Measurements from ENCODE around the gene HAX1. TPM values are rescaled to one million over a fixed set of nuclear protein-coding genes. Genes with fewer than 3 reads are reported as not detected.
A peak's percentile ranks its signal among the peaks of the same experiment; 100 is the strongest.
"Not testable (repeated sequence)": the region's sequence is repeated elsewhere in the genome, so short reads cannot be mapped to it uniquely, and the experiment has no call there.

The HAX1 gene
- 100 to 1,000 TPM in 3 of 4 donors, 10 to 100 TPM in 1; 63.2 to 131 (median 119) TPM for polyA plus RNA-seq
- long read RNA-seq, donor 1: 0 reads
- long read RNA-seq, donor 2, transcript HAX1-201 (7 exons, 1,227 nt): major isoform, 8 of 8 reads
- long read RNA-seq, donor 2, partial matches to known transcripts: 0 of 8 reads
- long read RNA-seq, donor 2, other reads (novel, unspliced or antisense): 0 of 8 reads
- long read RNA-seq, donor 3, transcript HAX1-201 (7 exons, 1,227 nt): major isoform, 11 of 24 reads
- long read RNA-seq, donor 3, partial matches to known transcripts: 12 of 24 reads
- long read RNA-seq, donor 3, other reads (novel, unspliced or antisense): 0 of 24 reads
- long read RNA-seq, donor 4, partial matches to known transcripts: 0 of 1 reads
- long read RNA-seq, donor 4, other reads (novel, unspliced or antisense): 0 of 1 reads
- long read RNA-seq, donor 5, transcript HAX1-201 (7 exons, 1,227 nt): major isoform, 5 of 6 reads
- long read RNA-seq, donor 5, partial matches to known transcripts: 0 of 6 reads
- long read RNA-seq, donor 5, other reads (novel, unspliced or antisense): 0 of 6 reads
- long read RNA-seq, donor 6, transcript HAX1-201 (7 exons, 1,227 nt): major isoform, 21 of 21 reads
- long read RNA-seq, donor 6, partial matches to known transcripts: 0 of 21 reads
- long read RNA-seq, donor 6, other reads (novel, unspliced or antisense): 0 of 21 reads
- long read RNA-seq, donor 7: 0 reads
- long read RNA-seq, donor 8, partial matches to known transcripts: 0 of 4 reads
- long read RNA-seq, donor 8, other reads (novel, unspliced or antisense): 0 of 4 reads
- long read RNA-seq, donor 9, partial matches to known transcripts: 0 of 2 reads
- long read RNA-seq, donor 9, other reads (novel, unspliced or antisense): 0 of 2 reads
- long read RNA-seq, donor 10, transcript HAX1-201 (7 exons, 1,227 nt): major isoform, 47 of 56 reads
- long read RNA-seq, donor 10, partial matches to known transcripts: 5 of 56 reads
- long read RNA-seq, donor 10, other reads (novel, unspliced or antisense): 0 of 56 reads

GRCh38 chr1:154272217-154272998 is at the start of gene HAX1:
Gene HAX1 (plus strand): TSS chr1:154272629. CDS start chr1:154272724, 95 bp downstream.
- peak within 1 kb of the TSS; percentile 72 to 96 (median 84) for H3K27ac ChIP-seq (ENCODE audit: low read depth in 1 of 3, low read length in 2 of 3)
- H3K27me3 ChIP-seq (ENCODE audit: control insufficient read depth in 3 of 3, insufficient read depth in 3 of 3, low read length in 3 of 3): no peaks in the 10 kb centered on the region
- H3K4me1 ChIP-seq (ENCODE audit: control insufficient read depth in 3 of 3, insufficient read depth in 2 of 3, low read depth in 1 of 3, low read length in 2 of 3): peaks cover 0 to 5% (median 0%) of the 10 kb centered on the region in 3 donors
- no peak for FAIRE-seq
- peaks cover 13 to 43% (median 26%) of the 10 kb centered on the region in 3 donors for H3K36me3 ChIP-seq (ENCODE audit: control insufficient read depth in 3 of 3, insufficient read depth in 2 of 3, low read depth in 1 of 3, low read length in 3 of 3)
- DNase-seq: peak; percentile 96 to 97
- peak within 1 kb of the TSS; percentile 82 to 94 (median 89) for H3K4me3 ChIP-seq (ENCODE audit: low read depth in 1 of 3, low read length in 3 of 3)
- no peaks in the 10 kb centered on the region for H3K9me3 ChIP-seq (ENCODE audit: control insufficient read depth in 2 of 2, insufficient read depth in 1 of 2, low read depth in 1 of 2, low read length in 1 of 2)
- 0% methylated on average over 47 of the region's 47 CpGs for WGBS, 3 donors

- H3K36me3 ChIP-seq (ENCODE audit: control insufficient read depth in 3 of 3, insufficient read depth in 2 of 3, low read depth in 1 of 3, low read length in 3 of 3): peaks cover 7 to 19% (median 14%) of the 10 kb centered on the region in 3 donors
- H3K4me3 ChIP-seq (ENCODE audit: low read depth in 1 of 3, low read length in 3 of 3): no peak overlapping the region
- no peak overlapping the region for H3K27ac ChIP-seq (ENCODE audit: low read depth in 1 of 3, low read length in 2 of 3)
- 67 to 68% (median 67%) methylated on average over 1 of the region's 1 CpG for WGBS, 3 donors
- no peak for FAIRE-seq
- DNase-seq: no peak
- no peaks in the 10 kb centered on the region for H3K9me3 ChIP-seq (ENCODE audit: control insufficient read depth in 2 of 2, insufficient read depth in 1 of 2, low read depth in 1 of 2, low read length in 1 of 2)
- H3K4me1 ChIP-seq (ENCODE audit: control insufficient read depth in 3 of 3, insufficient read depth in 2 of 3, low read depth in 1 of 3, low read length in 2 of 3): peaks cover 2 to 13% (median 12%) of the 10 kb centered on the region in 3 donors
- H3K27me3 ChIP-seq (ENCODE audit: control insufficient read depth in 3 of 3, insufficient read depth in 3 of 3, low read length in 3 of 3): no peaks in the 10 kb centered on the region
Observed at GRCh38 chr1:154222918-154223317, 49.5 kb upstream of the HAX1 start.

- H3K4me3 ChIP-seq (ENCODE audit: low read depth in 1 of 3, low read length in 3 of 3): no peak overlapping the region
- no peak for FAIRE-seq
- H3K36me3 ChIP-seq (ENCODE audit: control insufficient read depth in 3 of 3, insufficient read depth in 2 of 3, low read depth in 1 of 3, low read length in 3 of 3): peaks cover 8 to 18% (median 16%) of the 10 kb centered on the region in 3 donors
- DNase-seq: no peak
- H3K27me3 ChIP-seq (ENCODE audit: control insufficient read depth in 3 of 3, insufficient read depth in 3 of 3, low read length in 3 of 3): no peaks in the 10 kb centered on the region
- no peak overlapping the region for H3K27ac ChIP-seq (ENCODE audit: low read depth in 1 of 3, low read length in 2 of 3)
- no peaks in the 10 kb centered on the region for H3K9me3 ChIP-seq (ENCODE audit: control insufficient read depth in 2 of 2, insufficient read depth in 1 of 2, low read depth in 1 of 2, low read length in 1 of 2)
- peaks cover 2 to 10% (median 8%) of the 10 kb centered on the region in 3 donors for H3K4me1 ChIP-seq (ENCODE audit: control insufficient read depth in 3 of 3, insufficient read depth in 2 of 3, low read depth in 1 of 3, low read length in 2 of 3)
- 61 to 73% (median 72%) methylated on average over 2 of the region's 2 CpGs for WGBS, 3 donors
Observed at GRCh38 chr1:154223621-154224020, 48.8 kb upstream of the HAX1 start.

- DNase-seq: no peak
- H3K4me3 ChIP-seq (ENCODE audit: low read depth in 1 of 3, low read length in 3 of 3): no peak overlapping the region
- WGBS, 3 donors: 92 to 100% (median 96%) methylated on average over 2 of the region's 2 CpGs
- no peak for FAIRE-seq
- H3K27ac ChIP-seq (ENCODE audit: low read depth in 1 of 3, low read length in 2 of 3): no peak overlapping the region
- H3K36me3 ChIP-seq (ENCODE audit: control insufficient read depth in 3 of 3, insufficient read depth in 2 of 3, low read depth in 1 of 3, low read length in 3 of 3): peaks cover 5 to 25% (median 24%) of the 10 kb centered on the region in 3 donors
- no peaks in the 10 kb centered on the region for H3K27me3 ChIP-seq (ENCODE audit: control insufficient read depth in 3 of 3, insufficient read depth in 3 of 3, low read length in 3 of 3)
- H3K4me1 ChIP-seq (ENCODE audit: control insufficient read depth in 3 of 3, insufficient read depth in 2 of 3, low read depth in 1 of 3, low read length in 2 of 3): peaks cover 0 to 5% (median 2%) of the 10 kb centered on the region in 3 donors
- H3K9me3 ChIP-seq (ENCODE audit: control insufficient read depth in 2 of 2, insufficient read depth in 1 of 2, low read depth in 1 of 2, low read length in 1 of 2): no peaks in the 10 kb centered on the region
Observed at GRCh38 chr1:154225370-154225769, 47.1 kb upstream of the HAX1 start.

GRCh38 chr1:154231112-154231511 is 41.3 kb upstream of the HAX1 start:
- not testable (repeated sequence) for H3K9me3 ChIP-seq (ENCODE audit: control insufficient read depth in 2 of 2, insufficient read depth in 1 of 2, low read depth in 1 of 2, low read length in 1 of 2); FAIRE-seq

GRCh38 chr1:154233127-154233526 is 39.3 kb upstream of the HAX1 start:
- not testable (repeated sequence) for FAIRE-seq; DNase-seq; H3K4me3 ChIP-seq (ENCODE audit: low read depth in 1 of 3, low read length in 3 of 3); H3K27ac ChIP-seq (ENCODE audit: low read depth in 1 of 3, low read length in 2 of 3); H3K9me3 ChIP-seq (ENCODE audit: control insufficient read depth in 2 of 2, insufficient read depth in 1 of 2, low read depth in 1 of 2, low read length in 1 of 2); H3K4me1 ChIP-seq (ENCODE audit: control insufficient read depth in 3 of 3, insufficient read depth in 2 of 3, low read depth in 1 of 3, low read length in 2 of 3); H3K27me3 ChIP-seq (ENCODE audit: control insufficient read depth in 3 of 3, insufficient read depth in 3 of 3, low read length in 3 of 3)
- peaks cover 26 to 53% (median 30%) of the 10 kb centered on the region in 3 donors for H3K36me3 ChIP-seq (ENCODE audit: control insufficient read depth in 3 of 3, insufficient read depth in 2 of 3, low read depth in 1 of 3, low read length in 3 of 3)
- WGBS, 3 donors: 93 to 97% (median 95%) methylated on average over 12 of the region's 12 CpGs

More at GRCh38 chr1:154231112-154231511, 41.3 kb upstream of the HAX1 start:
- H3K4me1 ChIP-seq (ENCODE audit: control insufficient read depth in 3 of 3, insufficient read depth in 2 of 3, low read depth in 1 of 3, low read length in 2 of 3); DNase-seq; H3K27me3 ChIP-seq (ENCODE audit: control insufficient read depth in 3 of 3, insufficient read depth in 3 of 3, low read length in 3 of 3); H3K4me3 ChIP-seq (ENCODE audit: low read depth in 1 of 3, low read length in 3 of 3); H3K27ac ChIP-seq (ENCODE audit: low read depth in 1 of 3, low read length in 2 of 3): not testable (repeated sequence)
- peaks cover 23 to 58% (median 36%) of the 10 kb centered on the region in 3 donors for H3K36me3 ChIP-seq (ENCODE audit: control insufficient read depth in 3 of 3, insufficient read depth in 2 of 3, low read depth in 1 of 3, low read length in 3 of 3)
- WGBS, 3 donors: 97 to 100% (median 99%) methylated on average over 3 of the region's 3 CpGs

- Histone ChIP-seq H3K27me3 (ENCODE audit: control insufficient read depth in 3 of 3, insufficient read depth in 3 of 3, low read length in 3 of 3) (no peaks in the 10 kb centered on the region), H3K4me1 (ENCODE audit: control insufficient read depth in 3 of 3, insufficient read depth in 2 of 3, low read depth in 1 of 3, low read length in 2 of 3) (no peaks in the 10 kb centered on the region), H3K4me3 (ENCODE audit: low read depth in 1 of 3, low read length in 3 of 3) (no peak overlapping the region), H3K36me3 (ENCODE audit: control insufficient read depth in 3 of 3, insufficient read depth in 2 of 3, low read depth in 1 of 3, low read length in 3 of 3) (peaks cover 25 to 45% (median 28%) of the 10 kb centered on the region in 3 donors), H3K27ac (ENCODE audit: low read depth in 1 of 3, low read length in 2 of 3) (no peak overlapping the region), H3K9me3 (ENCODE audit: control insufficient read depth in 2 of 2, insufficient read depth in 1 of 2, low read depth in 1 of 2, low read length in 1 of 2) (no peaks in the 10 kb centered on the region)
- DNase-seq: no peak
- 80 to 84% (median 80%) methylated on average over 4 of the region's 4 CpGs for WGBS, 3 donors
- no peak for FAIRE-seq
Observed at GRCh38 chr1:154236855-154237254, 35.6 kb upstream of the HAX1 start.
